Measurements from ENCODE around the gene NAGK.
"Not testable (repeated sequence)": the region's sequence is repeated elsewhere in the genome, so short reads cannot be mapped to it uniquely, and the experiment has no call there.

NAGK gene

GRCh38 chr2:71068218-71069035 lies at the start of gene NAGK:
TSS of gene NAGK (plus strand) at chr2:71068648. CDS start at chr2:71068684, 36 bp downstream.
- DNase-seq (ENCODE audit: low spot score), result peak; percentile 94

DNA sequence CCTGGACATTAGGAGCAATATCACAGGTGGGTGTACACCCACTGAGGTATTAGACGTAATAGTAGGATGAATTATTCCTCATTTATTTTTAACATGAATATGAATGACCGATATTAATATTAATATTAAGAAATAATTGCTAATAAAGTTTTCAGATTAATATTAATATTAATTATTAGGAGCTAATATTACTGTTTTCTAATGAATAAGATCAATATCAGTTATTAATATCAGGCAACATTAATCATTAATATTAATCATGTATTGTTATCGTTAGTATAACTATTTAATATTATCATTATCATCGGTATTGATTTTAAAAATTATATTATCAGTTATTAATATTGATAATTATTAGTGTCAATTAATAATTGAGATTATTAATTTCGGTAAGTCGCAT lies 48.5 kb upstream of the NAGK start:
- in situ Hi-C loops (cut with MboI; ENCODE audit: low pct_unique_long_range_greater_than_20kb, low sequenced_read_pairs, unreplicated experiment), result not testable (repeated sequence)

More at GRCh38 chr2:71068218-71069035, at the start of gene NAGK:
- TF ChIP-seq, protein P1, sequence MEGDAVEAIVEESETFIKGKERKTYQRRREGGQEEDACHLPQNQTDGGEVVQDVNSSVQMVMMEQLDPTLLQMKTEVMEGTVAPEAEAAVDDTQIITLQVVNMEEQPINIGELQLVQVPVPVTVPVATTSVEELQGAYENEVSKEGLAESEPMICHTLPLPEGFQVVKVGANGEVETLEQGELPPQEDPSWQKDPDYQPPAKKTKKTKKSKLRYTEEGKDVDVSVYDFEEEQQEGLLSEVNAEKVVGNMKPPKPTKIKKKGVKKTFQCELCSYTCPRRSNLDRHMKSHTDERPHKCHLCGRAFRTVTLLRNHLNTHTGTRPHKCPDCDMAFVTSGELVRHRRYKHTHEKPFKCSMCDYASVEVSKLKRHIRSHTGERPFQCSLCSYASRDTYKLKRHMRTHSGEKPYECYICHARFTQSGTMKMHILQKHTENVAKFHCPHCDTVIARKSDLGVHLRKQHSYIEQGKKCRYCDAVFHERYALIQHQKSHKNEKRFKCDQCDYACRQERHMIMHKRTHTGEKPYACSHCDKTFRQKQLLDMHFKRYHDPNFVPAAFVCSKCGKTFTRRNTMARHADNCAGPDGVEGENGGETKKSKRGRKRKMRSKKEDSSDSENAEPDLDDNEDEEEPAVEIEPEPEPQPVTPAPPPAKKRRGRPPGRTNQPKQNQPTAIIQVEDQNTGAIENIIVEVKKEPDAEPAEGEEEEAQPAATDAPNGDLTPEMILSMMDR (IDR thresholded peaks at IDR 0.05; ENCODE audit: extremely low read depth, insufficient read depth, missing control alignments), result no peak
- in situ Hi-C loops (cut with MboI; ENCODE audit: low pct_unique_long_range_greater_than_20kb, low sequenced_read_pairs, unreplicated experiment), result no loop called here

GRCh38 chr2:71021394-71021793 lies 47.1 kb upstream of the NAGK start:
- in situ Hi-C loops (cut with MboI; ENCODE audit: low pct_unique_long_range_greater_than_20kb, low sequenced_read_pairs, unreplicated experiment); DNase-seq (ENCODE audit: low spot score): not testable (repeated sequence)

More for the DNA sequence above, 48.5 kb upstream of the NAGK start:
- DNase-seq (ENCODE audit: low spot score), result not testable (repeated sequence)

GRCh38 chr2:71023553-71024243 lies 44.8 kb upstream of the NAGK start:
- TF ChIP-seq, protein P1 (IDR thresholded peaks at IDR 0.05; ENCODE audit: extremely low read depth, insufficient read depth, missing control alignments), result peak; percentile 41
- peak; percentile 17 for DNase-seq (ENCODE audit: low spot score)
- in situ Hi-C loops (cut with MboI; ENCODE audit: low pct_unique_long_range_greater_than_20kb, low sequenced_read_pairs, unreplicated experiment), result not testable (repeated sequence)

DNA sequence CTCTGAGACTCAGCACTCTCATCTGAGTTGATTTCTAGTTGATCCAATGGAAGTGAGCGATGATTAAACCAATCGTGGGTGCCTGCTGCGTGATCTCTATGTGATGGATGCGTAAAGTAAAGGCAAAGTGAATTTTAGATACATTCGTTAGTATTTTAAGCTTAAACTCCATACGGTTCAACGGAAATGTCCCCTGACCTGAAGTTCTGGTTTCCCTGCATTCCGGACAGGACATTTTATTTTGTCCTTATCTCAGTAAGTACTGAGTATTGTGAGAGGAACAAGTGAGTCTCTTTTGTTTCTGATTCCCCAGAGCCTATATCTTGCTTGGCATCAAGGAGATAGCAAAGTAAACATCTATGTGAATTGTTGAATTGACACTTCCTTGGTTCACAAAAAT lies 32.2 kb upstream of the NAGK start:
- DNase-seq (ENCODE audit: low spot score); in situ Hi-C loops (cut with MboI; ENCODE audit: low pct_unique_long_range_greater_than_20kb, low sequenced_read_pairs, unreplicated experiment): not testable (repeated sequence)

- in situ Hi-C loops (cut with MboI; ENCODE audit: low pct_unique_long_range_greater_than_20kb, low sequenced_read_pairs, unreplicated experiment), result no loop called here
- DNase-seq (ENCODE audit: low spot score), result no peak
- TF ChIP-seq, protein P1 (IDR thresholded peaks at IDR 0.05; ENCODE audit: extremely low read depth, insufficient read depth, missing control alignments), result no peak
These were observed 26.2 kb upstream of the NAGK start for GRCh38 chr2:71042287-71042686.

DNA sequence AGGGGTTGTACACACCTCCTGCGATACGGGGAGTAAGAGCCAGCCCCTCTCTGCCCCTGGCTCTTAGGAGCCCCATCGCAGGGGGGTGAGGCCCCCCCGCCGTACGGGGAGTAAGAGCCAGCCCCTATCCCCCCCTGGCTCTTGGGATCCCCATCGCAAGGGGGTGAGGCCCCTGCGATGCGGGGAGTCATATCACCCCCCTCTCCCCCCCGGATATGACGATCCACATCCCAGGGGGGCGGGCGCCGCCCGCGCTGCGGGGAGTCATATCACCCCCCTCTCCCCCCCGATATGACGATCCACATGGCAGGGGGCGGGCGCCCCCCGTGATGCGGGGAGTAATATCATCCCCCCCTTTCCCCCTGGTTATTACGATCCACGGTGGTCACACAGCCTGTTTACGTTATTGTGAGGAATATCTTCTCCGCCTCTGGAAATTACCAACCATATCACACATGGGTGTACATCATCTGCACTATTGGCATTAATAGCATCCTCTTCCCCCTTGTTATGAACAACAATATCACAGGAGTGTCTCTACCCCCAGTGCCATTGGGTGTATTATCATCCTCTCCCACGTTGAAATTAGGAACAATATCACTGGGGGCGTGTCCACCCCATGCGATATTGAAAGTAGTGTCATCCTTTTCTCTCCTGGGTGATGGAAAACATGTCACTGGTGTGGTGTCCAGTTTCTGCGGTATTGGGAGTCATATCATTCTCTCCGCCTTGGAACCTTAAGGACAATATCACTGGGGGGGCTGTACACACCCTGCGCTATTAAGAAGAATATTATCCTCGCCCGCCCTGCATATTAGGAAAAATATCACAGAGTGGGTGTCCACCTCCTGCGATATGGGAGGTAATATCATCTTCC lies 24.7 kb upstream of the NAGK start:
- in situ Hi-C loops (cut with MboI; ENCODE audit: low pct_unique_long_range_greater_than_20kb, low sequenced_read_pairs, unreplicated experiment), result no loop called here
- TF ChIP-seq, protein P1 (IDR thresholded peaks at IDR 0.05; ENCODE audit: extremely low read depth, insufficient read depth, missing control alignments), result no peak
- no peak for DNase-seq (ENCODE audit: low spot score)
